Caco-2 (cell line): Measurements from ENCODE around the gene BCO2. TPM values are rescaled to one million over a fixed set of nuclear protein-coding genes. Genes with fewer than 3 reads are reported as not detected.

Experiments
- BruUV-seq: library from RNA; stranded (reverse); fragments of 400-500 nt; replicated peaks from 2 replicates; lab custom pipeline; 2021; lab: Mats Ljungman, UMichigan
- CTCF ChIA-PET: fragments of 300-600 bp; sonication (Branson Sonifier 250); formaldehyde crosslinking; loops from one replicate; lab custom pipeline; 2022; ENCODE audit warnings: antibody characterized with exemption; lab: Charles Lee
- POLR2A ChIA-PET: fragments of 300-600 bp; sonication (Branson Sonifier 250); formaldehyde crosslinking; loops from one replicate; lab custom pipeline; 2022; ENCODE audit warnings: antibody characterized with exemption; lab: Charles Lee
- DNase-seq, 2 experiments: peaks; one replicate each; pipeline versions ENCODE4 v3.0.0 to v3.0.0-alpha.2; 2020 to 2022
- H3K27me3 ChIP-seq: replicated peaks from 2 replicates; pipeline ENCODE4 v1.6.0; 2011; ENCODE audit warnings: low read length; ENCODE audit not compliant: control insufficient read depth, insufficient read depth
- H3K36me3 ChIP-seq: 2 replicates; pipeline ENCODE4 v1.5.1; 2011; ENCODE audit warnings: low read length; ENCODE audit not compliant: control insufficient read depth, insufficient read depth
- H3K4me1 ChIP-seq: fragments of 250-450 bp; sonication (Bioruptor Pico); 2 replicates; pipeline ENCODE4 v1.5.1; 2020; ENCODE audit warnings: mild to moderate bottlenecking
- H3K4me3 ChIP-seq: 2 replicates; pipeline ENCODE4 v1.5.1; 2011; ENCODE audit warnings: low read depth, mild to moderate bottlenecking, control low read depth, low read length
- H3K9me3 ChIP-seq: fragments of 250-450 bp; sonication (Bioruptor Pico); 2 replicates; pipeline ENCODE4 v1.5.1; 2020; ENCODE audit warnings: mild to moderate bottlenecking, moderate library complexity
- H3K27ac Mint-ChIP-seq: one replicate; pipeline ENCODE4 v1.8.0; 2022; ENCODE audit warnings: mixed read lengths; ENCODE audit not compliant: unreplicated experiment
- H3K27me3 Mint-ChIP-seq: one replicate; pipeline ENCODE4 v1.8.0; 2022; ENCODE audit warnings: mixed read lengths; ENCODE audit not compliant: insufficient read depth, unreplicated experiment
- H3K36me3 Mint-ChIP-seq: one replicate; pipeline ENCODE4 v1.8.0; 2022; ENCODE audit warnings: mild to moderate bottlenecking, mixed read lengths; ENCODE audit not compliant: insufficient read depth, unreplicated experiment
- H3K4me1 Mint-ChIP-seq: one replicate; pipeline ENCODE4 v1.8.0; 2022; ENCODE audit warnings: low read depth, mixed read lengths; ENCODE audit not compliant: unreplicated experiment
- H3K4me3 Mint-ChIP-seq: one replicate; pipeline ENCODE4 v1.8.0; 2022; ENCODE audit warnings: mild to moderate bottlenecking, moderate library complexity, mixed read lengths; ENCODE audit not compliant: unreplicated experiment
- H3K9me3 Mint-ChIP-seq: one replicate; pipeline ENCODE4 v1.8.0; 2022; ENCODE audit warnings: mixed read lengths; ENCODE audit not compliant: unreplicated experiment
- intact Hi-C: fragments of 100-400 bp; cut with micrococcal nuclease; formaldehyde crosslinking; loops from one replicate; pipeline ENCODE4 v1.10.0; 2022; ENCODE audit not compliant: unreplicated experiment
- total RNA-seq: library from RNA; stranded (reverse); gene quantifications from 2 replicates; pipeline ENCODE4 v1.2.3, GENCODE V29; 2022
- TF ChIP-seq, protein P1 (sequence below), 2 experiments: fragments of 200-600 bp in 1 of 2; IDR thresholded peaks; 1 replicate in 1 of 2; 2 replicates in 1 of 2; pipeline versions ENCODE4 v1.5.1 to v1.8.0; 2011 to 2022; ENCODE audit warnings: antibody characterized with exemption in 1 of 2, control low read depth in 1 of 2, inconsistent platforms in 1 of 2, low read depth in 1 of 2, low read length in 1 of 2, mild to moderate bottlenecking in 1 of 2, moderate library complexity in 1 of 2; ENCODE audit not compliant: insufficient read depth in 1 of 2, severe bottlenecking in 1 of 2, unreplicated experiment in 1 of 2

Gene BCO2
- total RNA-seq, 1 experiment from 2014 or later = 2.2 TPM

DNA sequence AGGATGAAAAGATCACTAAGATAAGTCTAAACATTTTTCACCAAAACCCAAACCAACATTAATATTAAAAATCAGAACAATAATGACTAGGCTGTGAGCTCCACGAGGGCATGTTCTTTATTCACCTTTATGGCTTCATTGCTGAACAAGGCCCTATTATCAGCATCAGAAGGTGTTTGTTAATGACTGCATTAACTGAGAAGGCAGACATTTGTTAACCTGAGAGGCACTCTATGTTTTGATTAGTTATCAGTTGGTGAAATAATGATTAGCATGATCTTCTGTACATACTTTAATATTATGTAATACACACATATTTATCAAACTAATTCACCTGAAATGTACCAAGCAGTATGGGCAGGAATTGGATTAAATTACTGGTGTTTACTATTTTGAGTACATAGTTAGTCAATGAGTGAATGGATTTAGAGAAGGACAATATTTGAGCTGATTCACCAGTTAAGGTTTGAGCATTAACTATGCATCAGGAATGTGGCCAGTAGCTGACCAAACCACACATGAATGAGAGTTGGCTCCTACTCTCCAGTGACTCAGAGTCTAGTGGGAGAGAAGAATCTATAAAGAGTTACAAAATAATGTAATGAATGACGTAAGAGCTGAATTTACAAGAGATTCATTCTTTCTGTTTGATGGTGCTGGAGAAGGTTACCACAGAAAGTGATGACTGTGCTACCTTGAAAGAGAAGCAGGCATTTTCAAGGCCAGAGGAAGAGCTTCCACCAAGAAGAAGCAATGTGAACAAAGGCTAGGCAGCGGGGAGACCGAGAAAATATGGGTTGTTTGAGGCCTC, 18.2 kb upstream of the BCO2 start:
- Histone ChIP-seq H3K9me3 (no peaks in the 10 kb centered on the region), H3K27me3 (no peaks in the 10 kb centered on the region), H3K36me3 (no peaks in the 10 kb centered on the region), H3K4me3 (no peak overlapping the region), H3K4me1 (peaks cover 13% of the 10 kb centered on the region)
- TF ChIP-seq, protein P1, sequence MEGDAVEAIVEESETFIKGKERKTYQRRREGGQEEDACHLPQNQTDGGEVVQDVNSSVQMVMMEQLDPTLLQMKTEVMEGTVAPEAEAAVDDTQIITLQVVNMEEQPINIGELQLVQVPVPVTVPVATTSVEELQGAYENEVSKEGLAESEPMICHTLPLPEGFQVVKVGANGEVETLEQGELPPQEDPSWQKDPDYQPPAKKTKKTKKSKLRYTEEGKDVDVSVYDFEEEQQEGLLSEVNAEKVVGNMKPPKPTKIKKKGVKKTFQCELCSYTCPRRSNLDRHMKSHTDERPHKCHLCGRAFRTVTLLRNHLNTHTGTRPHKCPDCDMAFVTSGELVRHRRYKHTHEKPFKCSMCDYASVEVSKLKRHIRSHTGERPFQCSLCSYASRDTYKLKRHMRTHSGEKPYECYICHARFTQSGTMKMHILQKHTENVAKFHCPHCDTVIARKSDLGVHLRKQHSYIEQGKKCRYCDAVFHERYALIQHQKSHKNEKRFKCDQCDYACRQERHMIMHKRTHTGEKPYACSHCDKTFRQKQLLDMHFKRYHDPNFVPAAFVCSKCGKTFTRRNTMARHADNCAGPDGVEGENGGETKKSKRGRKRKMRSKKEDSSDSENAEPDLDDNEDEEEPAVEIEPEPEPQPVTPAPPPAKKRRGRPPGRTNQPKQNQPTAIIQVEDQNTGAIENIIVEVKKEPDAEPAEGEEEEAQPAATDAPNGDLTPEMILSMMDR (IDR thresholded peaks at IDR 0.05; ENCODE audit: insufficient read depth in 1 of 2, low read depth in 1 of 2, low read length in 1 of 2, severe bottlenecking in 1 of 2, unreplicated experiment in 1 of 2) = no peak
- Mint-ChIP-seq H3K4me3 (peak overlapping the region; percentile 3), H3K36me3 (peaks cover 6% of the 10 kb centered on the region), H3K9me3 (no peaks in the 10 kb centered on the region), H3K27ac (peak overlapping the region; percentile 65), H3K27me3 (no peaks in the 10 kb centered on the region), H3K4me1 (peaks cover 12% of the 10 kb centered on the region)
- CTCF ChIA-PET = interaction anchor here (0.9 to 1.1 kb wide), 2 partner anchors 18 to 43 kb away, joined by 3 to 5 read pairs; partner anchors contain the start of gene BCO2
- no TSS peak for BruUV-seq
- DNase-seq = peak; percentile 62
- POLR2A ChIA-PET = interaction anchor here (0.6 to 0.9 kb wide), 2 partner anchors 19 to 43 kb away, joined by 3 to 4 read pairs; no protein-coding TSS in a partner anchor
- intact Hi-C loops = no loop called here

DNA sequence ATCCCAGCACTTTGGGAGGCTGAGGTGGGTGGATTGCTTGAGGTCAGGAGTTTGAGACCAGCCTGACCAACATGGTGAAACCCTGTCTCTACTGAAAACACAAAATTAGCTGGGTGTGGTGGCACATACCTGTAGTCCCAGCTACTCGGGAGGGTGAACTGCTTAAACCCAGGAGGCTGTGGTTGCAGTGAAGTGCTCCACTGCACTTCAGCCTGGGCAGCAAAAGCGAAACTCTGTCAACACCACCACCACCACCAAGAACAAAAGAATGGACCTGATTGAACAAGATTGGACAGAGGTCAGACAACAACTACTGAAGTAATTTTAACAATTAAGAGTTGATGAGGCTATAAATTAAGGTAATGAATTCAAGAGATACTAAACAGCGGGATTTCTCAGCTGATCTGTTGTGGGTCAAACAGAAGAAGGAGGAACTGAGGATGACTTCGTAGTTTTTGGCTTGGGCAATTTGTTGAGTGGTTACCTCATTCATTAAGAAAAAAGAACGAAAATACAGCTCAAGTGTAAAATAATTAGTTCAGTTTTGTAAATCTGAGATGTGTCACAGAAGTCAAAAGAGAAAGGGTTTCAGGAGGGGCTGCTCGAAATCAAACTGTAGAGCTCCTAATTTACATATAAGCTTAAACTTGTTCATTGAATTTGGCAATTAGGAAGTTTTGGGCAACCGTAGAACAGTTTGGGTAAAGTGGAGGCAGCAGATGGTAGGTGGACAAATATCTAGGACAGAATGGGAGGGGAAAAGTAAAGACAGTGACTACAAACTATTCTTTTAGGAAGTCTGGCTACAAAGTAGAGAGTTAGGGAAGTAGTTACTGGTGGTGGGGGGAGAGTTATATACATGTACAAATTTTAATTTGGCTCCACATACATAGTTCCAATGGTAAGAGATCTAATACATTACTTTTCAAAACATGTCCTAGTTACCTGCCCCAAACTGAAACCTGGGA, 15.9 kb upstream of the BCO2 start:
- CTCF ChIA-PET = interaction anchor here (1.1 kb wide), 1 partner anchor 16 kb away, joined by 3 read pairs; the partner anchor contains the start of gene BCO2
- TF ChIP-seq, protein P1 (IDR thresholded peaks at IDR 0.05; ENCODE audit: insufficient read depth in 1 of 2, low read depth in 1 of 2, low read length in 1 of 2, severe bottlenecking in 1 of 2, unreplicated experiment in 1 of 2) = no peak
- Mint-ChIP-seq H3K27ac (no peak overlapping the region), H3K9me3 (no peaks in the 10 kb centered on the region), H3K36me3 (peaks cover 6% of the 10 kb centered on the region), H3K4me3 (no peak overlapping the region), H3K27me3 (no peaks in the 10 kb centered on the region), H3K4me1 (peaks cover 25% of the 10 kb centered on the region)
- H3K27me3 ChIP-seq = no peaks in the 10 kb centered on the region
- H3K9me3 ChIP-seq = no peaks in the 10 kb centered on the region
- no TSS peak for BruUV-seq
- POLR2A ChIA-PET = interaction anchor here (0.6 kb wide), 1 partner anchor 637 kb away, joined by 4 read pairs; no protein-coding TSS in a partner anchor
- intact Hi-C loops = loop anchor here (5.0 kb wide), 1 partner anchor 47 kb away; no protein-coding TSS in a partner anchor
- H3K4me3 ChIP-seq = no peak overlapping the region
- peaks cover 24% of the 10 kb centered on the region for H3K4me1 ChIP-seq
- no peak for DNase-seq
- no peaks in the 10 kb centered on the region for H3K36me3 ChIP-seq
